ENCODE measurements around the gene FGGY. TPM values are rescaled to one million over a fixed set of nuclear protein-coding genes. Genes with fewer than 3 reads are reported as not detected.
"Not testable (repeated sequence)": the region's sequence is repeated elsewhere in the genome, so short reads cannot be mapped to it uniquely, and the experiment has no call there.

FGGY gene
- total and polyA plus RNA-seq, 2 donors, result 16.6 to 36.9 TPM

DNA sequence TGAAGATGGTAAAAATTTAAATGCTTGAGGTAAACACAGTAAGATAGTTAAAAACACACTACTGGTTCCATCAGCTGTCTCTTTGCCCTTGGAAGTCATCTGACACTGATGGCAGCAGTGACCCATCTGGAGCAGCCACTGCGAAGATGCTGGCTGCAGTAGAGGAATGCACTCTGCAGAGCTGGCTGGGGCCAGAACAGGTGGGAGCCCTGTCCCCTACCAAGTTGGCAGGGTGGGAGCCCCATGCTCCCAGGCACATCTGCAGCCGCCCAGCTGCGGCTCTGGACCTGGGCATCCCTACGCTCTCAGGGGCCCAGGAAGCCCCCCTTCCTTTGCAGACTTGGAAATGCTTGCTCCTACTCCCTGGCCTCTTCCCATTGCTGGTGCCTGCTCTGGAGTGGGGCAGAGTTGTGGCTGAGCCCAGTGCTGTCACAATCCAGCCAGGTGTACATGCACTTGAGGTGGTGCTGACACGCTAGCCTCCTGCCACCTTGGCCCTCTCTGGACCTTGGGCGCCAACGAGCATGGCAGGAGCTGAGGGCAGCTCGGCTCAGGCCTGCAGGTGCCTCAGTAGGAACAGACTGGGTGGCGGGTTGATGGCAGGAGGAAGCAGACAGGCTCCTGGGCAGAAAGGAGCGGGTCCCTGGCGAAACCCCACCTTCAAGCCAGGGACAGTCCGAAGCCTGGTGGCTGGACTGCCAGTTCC is 227.0 kb downstream of the FGGY start:
- Histone ChIP-seq H3K4me1 (ENCODE audit: insufficient read depth) (no peaks in the 10 kb centered on the region), H3K36me3 (ENCODE audit: insufficient read depth) (no peaks in the 10 kb centered on the region), H3K4me3 (ENCODE audit: low read depth, low read length) (no peak overlapping the region), H3K27ac (ENCODE audit: low read depth) (no peak overlapping the region)
- WGBS, result 98% methylated on average over 12 of the region's 12 CpGs
- DNase-seq (ENCODE audit: extremely low spot score), result no peak

DNA sequence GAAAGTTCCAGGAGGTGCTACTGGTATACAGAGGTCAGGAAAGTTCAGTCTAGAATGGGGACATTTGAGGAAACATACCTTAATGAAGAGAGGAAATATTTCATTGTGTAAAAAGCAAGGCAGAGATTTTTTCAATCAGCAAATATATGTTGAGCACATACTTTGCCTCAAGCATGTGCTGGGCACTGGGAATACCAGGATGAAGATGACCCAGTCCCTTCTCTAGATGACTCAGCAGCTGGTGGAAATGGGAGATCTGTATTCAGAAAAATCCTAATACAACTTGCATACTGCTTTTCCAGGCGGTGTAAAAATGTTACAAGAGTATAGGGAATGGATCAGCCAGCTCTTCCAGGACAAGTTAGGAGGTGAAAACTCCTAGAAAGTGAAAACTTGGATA is 229.3 kb downstream of the FGGY start:
- 79% methylated on average over 1 of the region's 1 CpG for WGBS
- H3K4me1 ChIP-seq (ENCODE audit: insufficient read depth), result no peaks in the 10 kb centered on the region
- DNase-seq (ENCODE audit: extremely low spot score), result no peak
- peaks cover 3% of the 10 kb centered on the region for H3K36me3 ChIP-seq (ENCODE audit: insufficient read depth)
- H3K4me3 ChIP-seq (ENCODE audit: low read depth, low read length), result no peak overlapping the region
- H3K27ac ChIP-seq (ENCODE audit: low read depth), result no peak overlapping the region

DNA sequence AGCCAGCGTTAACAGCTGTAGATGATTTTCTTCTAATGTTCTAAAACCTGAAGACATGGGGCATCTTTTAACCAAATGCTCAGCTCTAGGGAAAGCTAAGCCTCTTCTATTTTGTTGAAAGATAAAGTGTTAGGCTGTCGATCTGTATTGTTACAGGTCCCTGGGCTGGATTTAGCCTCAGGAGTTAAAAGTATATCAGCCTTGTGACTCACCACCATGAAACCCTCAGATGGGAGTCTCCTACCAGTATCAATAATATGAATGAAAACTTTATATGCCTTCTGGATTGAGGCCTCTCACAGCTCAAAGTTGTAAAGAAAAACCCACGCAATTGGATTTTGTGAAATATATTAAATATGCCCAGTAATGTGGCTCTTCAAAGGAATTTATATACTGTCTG is 231.6 kb downstream of the FGGY start:
- 89% methylated on average over 3 of the region's 3 CpGs for WGBS
- Histone ChIP-seq H3K4me3 (ENCODE audit: low read depth, low read length) (no peak overlapping the region), H3K36me3 (ENCODE audit: insufficient read depth) (peaks cover 4% of the 10 kb centered on the region), H3K4me1 (ENCODE audit: insufficient read depth) (no peaks in the 10 kb centered on the region), H3K27ac (ENCODE audit: low read depth) (no peak overlapping the region)
- DNase-seq (ENCODE audit: extremely low spot score), result no peak

DNA sequence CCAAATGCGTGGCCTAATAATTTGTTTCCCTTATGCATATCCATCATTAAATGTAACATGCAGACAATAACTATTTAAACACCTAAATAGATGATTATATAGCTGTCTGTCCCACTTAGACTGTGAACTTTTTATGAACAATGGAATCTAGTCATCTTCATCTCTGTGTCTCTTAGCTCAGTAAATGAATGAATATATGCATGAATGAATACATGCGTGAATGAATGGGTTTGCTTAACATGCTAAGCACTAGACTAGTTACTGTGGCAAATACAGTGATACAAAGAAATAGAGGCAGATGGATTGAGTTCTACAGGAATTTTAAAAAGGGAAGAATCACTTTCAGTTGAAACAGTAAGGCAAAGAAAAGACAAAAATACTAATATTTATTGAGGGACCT is 232.0 kb downstream of the FGGY start:
- H3K36me3 ChIP-seq (ENCODE audit: insufficient read depth), result peaks cover 4% of the 10 kb centered on the region
- H3K4me3 ChIP-seq (ENCODE audit: low read depth, low read length), result no peak overlapping the region
- no peak overlapping the region for H3K27ac ChIP-seq (ENCODE audit: low read depth)
- 97% methylated on average over 2 of the region's 2 CpGs for WGBS
- no peaks in the 10 kb centered on the region for H3K4me1 ChIP-seq (ENCODE audit: insufficient read depth)
- no peak for DNase-seq (ENCODE audit: extremely low spot score)

DNA sequence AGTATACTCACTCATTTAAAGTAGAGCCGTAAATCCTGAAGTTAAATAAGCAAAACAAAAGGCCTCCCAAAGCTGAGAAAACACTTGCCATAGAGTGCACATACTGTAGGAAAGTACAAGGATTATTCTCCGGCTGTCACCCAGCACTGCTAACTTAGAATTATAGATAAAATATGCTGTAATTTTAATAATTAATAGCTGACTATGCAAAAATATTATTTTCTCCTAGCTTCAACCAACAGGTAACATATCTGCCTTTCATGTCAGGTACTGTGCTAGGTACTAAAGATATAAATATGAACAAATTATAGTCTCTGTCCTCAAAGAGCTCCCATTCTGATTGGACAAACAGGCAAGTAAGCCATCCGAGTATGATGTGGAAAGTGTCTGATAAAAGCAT is 233.2 kb downstream of the FGGY start:
- Histone ChIP-seq H3K4me3 (ENCODE audit: low read depth, low read length) (no peak overlapping the region), H3K27ac (ENCODE audit: low read depth) (no peak overlapping the region), H3K36me3 (ENCODE audit: insufficient read depth) (peaks cover 4% of the 10 kb centered on the region), H3K4me1 (ENCODE audit: insufficient read depth) (no peaks in the 10 kb centered on the region)
- DNase-seq (ENCODE audit: extremely low spot score), result no peak
- 95% methylated on average over 3 of the region's 3 CpGs for WGBS

DNA sequence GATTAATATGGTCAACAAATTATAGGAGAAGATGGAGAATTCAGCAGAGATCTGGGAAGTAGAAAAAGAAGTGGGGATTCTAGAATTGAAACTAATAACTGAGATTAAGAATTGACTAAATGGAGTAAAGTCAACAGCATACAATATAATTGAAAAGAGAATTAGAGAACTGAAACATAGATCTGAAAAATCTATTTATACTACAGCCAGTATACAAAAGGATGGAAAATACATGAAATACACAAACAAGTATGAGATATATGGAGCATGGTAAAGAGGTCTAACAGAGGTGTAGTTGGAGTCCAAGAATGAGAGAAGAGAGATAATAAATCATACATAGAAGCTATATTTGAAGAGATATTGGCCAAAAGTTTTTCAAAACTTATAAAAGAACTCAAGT is 235.2 kb downstream of the FGGY start:
- H3K36me3 ChIP-seq (ENCODE audit: insufficient read depth), result peaks cover 4% of the 10 kb centered on the region
- no peaks in the 10 kb centered on the region for H3K4me1 ChIP-seq (ENCODE audit: insufficient read depth)
- H3K27ac ChIP-seq (ENCODE audit: low read depth), result no peak overlapping the region
- no peak overlapping the region for H3K4me3 ChIP-seq (ENCODE audit: low read depth, low read length)
- DNase-seq (ENCODE audit: extremely low spot score), result no peak

DNA sequence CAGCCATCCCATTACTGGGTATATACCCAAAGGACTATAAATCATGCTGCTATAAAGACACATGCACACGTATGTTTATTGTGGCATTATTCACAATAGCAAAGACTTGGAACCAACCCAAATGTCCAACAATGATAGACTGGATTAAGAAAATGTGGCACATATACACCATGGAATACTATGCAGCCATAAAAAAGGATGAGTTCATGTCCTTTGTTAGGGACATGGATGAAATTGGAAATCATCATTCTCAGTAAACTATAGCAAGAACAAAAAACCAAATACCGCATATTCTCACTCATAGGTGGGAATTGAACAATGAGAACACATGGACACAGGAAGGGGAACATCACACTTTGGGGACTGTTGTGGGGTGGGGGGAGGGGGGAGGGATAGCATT is 241.6 kb downstream of the FGGY start:
- H3K27ac ChIP-seq (ENCODE audit: low read depth); H3K4me1 ChIP-seq (ENCODE audit: insufficient read depth); H3K4me3 ChIP-seq (ENCODE audit: low read depth, low read length); DNase-seq (ENCODE audit: extremely low spot score); H3K36me3 ChIP-seq (ENCODE audit: insufficient read depth): not testable (repeated sequence)
- WGBS, result 95% methylated on average over 1 of the region's 2 CpGs

DNA sequence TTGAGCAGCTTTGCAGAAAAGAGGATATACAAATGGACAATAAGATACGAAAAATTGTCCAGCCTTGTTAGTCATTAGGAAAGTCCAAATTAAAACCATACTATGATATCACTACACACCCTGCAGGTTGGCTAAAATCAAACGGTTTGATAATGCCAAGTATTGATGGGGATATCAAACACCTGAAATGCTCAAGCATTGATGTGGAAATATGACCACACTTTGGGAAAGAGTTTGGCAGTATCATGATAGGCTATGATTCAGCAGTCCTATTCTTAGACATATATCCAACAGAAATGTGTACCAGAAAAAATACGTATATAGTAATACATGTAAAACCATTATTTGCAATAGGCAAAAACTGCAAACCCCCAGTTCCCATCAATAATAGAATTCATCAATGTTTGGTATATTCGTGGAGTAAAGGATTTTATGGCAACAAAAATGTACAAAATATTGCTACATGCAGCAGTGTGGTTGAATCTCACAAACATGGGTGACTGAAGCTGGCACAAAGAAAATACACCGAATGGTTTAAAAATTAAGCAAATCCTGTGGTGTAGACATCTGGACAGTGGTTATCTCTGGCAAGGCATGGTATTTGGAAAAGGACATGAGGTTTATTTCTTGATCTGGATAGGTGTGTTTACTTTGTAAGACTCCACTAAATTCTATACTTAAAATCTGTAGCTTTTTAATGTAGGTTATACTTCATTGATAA is 243.2 kb downstream of the FGGY start:
- Histone ChIP-seq H3K27ac (ENCODE audit: low read depth) (no peak overlapping the region), H3K36me3 (ENCODE audit: insufficient read depth) (no peaks in the 10 kb centered on the region), H3K4me1 (ENCODE audit: insufficient read depth) (no peaks in the 10 kb centered on the region), H3K4me3 (ENCODE audit: low read depth, low read length) (no peak overlapping the region)
- no peak for DNase-seq (ENCODE audit: extremely low spot score)
- 88% methylated on average over 5 of the region's 5 CpGs for WGBS

DNA sequence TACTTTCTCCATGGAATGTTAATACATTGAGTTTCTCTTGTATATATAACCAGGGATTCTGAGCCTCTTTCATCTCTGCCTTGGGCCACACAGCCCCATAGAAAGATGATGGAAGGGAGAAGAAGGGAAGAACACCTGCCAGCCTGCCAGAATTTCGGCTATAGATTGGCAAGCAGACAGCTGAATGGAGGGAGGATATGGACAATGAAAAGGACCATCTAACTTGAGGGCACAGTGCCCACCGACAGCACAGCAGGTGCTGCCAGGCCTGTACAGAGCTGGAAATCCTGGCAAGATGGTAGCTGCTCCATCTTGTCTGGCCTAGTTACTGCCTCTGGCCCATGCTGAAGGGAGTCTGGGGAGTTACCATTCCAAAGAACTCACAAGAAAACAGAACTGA is 244.3 kb downstream of the FGGY start:
- H3K36me3 ChIP-seq (ENCODE audit: insufficient read depth), result no peaks in the 10 kb centered on the region
- H3K4me3 ChIP-seq (ENCODE audit: low read depth, low read length), result no peak overlapping the region
- no peak overlapping the region for H3K27ac ChIP-seq (ENCODE audit: low read depth)
- H3K4me1 ChIP-seq (ENCODE audit: insufficient read depth), result no peaks in the 10 kb centered on the region
- DNase-seq (ENCODE audit: extremely low spot score), result no peak
- 94% methylated on average over 2 of the region's 2 CpGs for WGBS

DNA sequence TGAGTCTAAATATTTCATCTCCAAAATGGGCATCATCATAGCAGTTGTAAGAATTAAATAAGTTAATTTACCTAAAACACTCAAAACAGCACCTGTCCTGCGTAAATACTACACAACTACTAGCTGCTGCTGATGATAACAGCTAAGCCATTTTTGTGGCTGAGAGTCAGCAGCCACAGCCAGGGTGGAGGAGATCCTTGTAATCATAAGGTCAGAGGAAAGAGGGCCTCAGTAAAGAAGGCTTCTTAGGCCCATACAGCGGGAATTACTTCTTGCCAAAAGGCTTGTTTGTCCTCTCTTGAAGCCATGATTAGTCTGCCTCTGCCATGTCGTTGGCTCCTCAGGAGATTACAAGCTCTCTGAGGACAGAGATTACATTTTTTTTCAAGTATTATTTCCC is 245.0 kb downstream of the FGGY start:
- DNase-seq (ENCODE audit: extremely low spot score), result no peak
- Histone ChIP-seq H3K36me3 (ENCODE audit: insufficient read depth) (no peaks in the 10 kb centered on the region), H3K4me1 (ENCODE audit: insufficient read depth) (no peaks in the 10 kb centered on the region), H3K4me3 (ENCODE audit: low read depth, low read length) (no peak overlapping the region), H3K27ac (ENCODE audit: low read depth) (no peak overlapping the region)
- 86% methylated on average over 3 of the region's 3 CpGs for WGBS

DNA sequence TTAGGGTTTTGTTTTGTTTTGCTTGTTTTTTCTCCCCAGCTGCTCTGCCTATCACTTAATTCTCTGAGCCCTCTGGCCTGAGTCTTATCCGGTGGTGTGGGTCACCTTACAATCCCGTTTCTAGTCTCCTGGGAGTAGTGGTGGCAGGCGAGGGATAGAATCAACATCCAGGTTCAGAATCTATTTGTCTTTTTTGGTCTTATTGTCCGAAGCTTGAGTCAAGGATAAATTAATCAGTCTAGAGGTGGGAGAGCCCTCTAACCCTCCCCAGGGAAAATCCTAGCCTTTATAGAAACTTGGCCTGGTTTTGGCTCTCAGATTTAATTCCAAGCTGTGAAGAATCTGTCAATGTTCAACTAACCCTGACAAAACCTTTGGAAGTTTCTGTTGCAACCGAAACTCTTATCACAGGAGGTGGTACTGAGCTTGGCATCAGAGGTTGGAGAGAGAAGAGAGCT is 246.3 kb downstream of the FGGY start:
- no peak overlapping the region for H3K4me3 ChIP-seq (ENCODE audit: low read depth, low read length)
- H3K36me3 ChIP-seq (ENCODE audit: insufficient read depth), result no peaks in the 10 kb centered on the region
- DNase-seq (ENCODE audit: extremely low spot score), result no peak
- H3K4me1 ChIP-seq (ENCODE audit: insufficient read depth), result no peaks in the 10 kb centered on the region
- H3K27ac ChIP-seq (ENCODE audit: low read depth), result no peak overlapping the region
- 82% methylated on average over 5 of the region's 5 CpGs for WGBS

DNA sequence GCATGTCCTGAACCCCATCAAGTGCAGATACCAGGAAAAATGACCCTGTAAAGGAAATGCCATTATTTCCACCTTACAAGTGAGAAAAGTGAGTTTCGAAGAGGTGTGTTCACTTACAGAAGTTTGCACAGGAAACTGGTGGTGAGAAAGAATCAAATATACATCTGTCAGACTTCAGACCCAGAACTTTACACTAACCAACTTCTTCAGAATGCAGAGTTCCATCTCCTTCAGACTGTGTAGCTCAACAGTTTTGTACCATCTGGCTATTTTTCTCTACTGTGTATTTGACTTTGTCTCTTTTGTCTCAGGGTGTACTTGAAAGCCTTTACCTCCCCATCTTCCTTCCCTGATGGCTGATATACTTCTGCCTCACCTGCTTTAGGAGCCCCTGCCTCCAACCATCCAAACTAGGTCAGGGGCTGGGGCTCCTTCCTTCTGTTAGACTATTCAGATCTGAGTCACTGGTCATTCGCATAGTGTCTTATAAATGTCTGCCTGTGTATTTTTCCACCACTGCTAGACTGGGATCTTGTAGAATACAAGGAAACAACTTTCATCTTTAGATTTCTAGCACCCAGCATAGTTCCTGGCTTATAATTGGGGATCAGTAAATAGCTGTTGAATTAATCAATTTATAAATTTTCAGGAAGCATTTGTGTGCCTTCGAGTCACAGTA is 247.9 kb downstream of the FGGY start:
- H3K4me3 ChIP-seq (ENCODE audit: low read depth, low read length), result no peak overlapping the region
- H3K27ac ChIP-seq (ENCODE audit: low read depth), result no peak overlapping the region
- DNase-seq (ENCODE audit: extremely low spot score), result no peak
- no peaks in the 10 kb centered on the region for H3K4me1 ChIP-seq (ENCODE audit: insufficient read depth)
- WGBS, result 93% methylated on average over 3 of the region's 3 CpGs
- H3K36me3 ChIP-seq (ENCODE audit: insufficient read depth), result no peaks in the 10 kb centered on the region

DNA sequence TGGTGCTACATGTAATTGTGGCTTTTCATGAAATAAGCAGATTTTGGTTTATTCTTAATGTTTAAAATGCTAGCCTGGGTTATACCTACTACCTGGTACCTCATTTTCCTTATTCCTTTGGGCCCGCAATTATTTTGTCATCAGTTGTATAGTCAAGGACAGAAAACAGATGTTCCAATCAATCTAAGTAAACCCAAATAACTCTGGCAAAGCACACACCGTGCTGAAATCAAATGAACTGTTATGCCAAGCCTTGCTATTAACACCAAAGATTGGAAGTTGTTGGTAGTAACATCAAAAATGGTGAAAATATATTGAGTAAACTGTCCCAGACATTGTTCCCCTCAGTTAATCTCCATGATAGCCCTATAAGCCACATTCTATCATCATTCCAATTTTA is 248.9 kb downstream of the FGGY start:
- WGBS, result 80% methylated on average over 2 of the region's 2 CpGs
- H3K36me3 ChIP-seq (ENCODE audit: insufficient read depth), result no peaks in the 10 kb centered on the region
- no peak overlapping the region for H3K27ac ChIP-seq (ENCODE audit: low read depth)
- H3K4me1 ChIP-seq (ENCODE audit: insufficient read depth), result no peaks in the 10 kb centered on the region
- H3K4me3 ChIP-seq (ENCODE audit: low read depth, low read length), result no peak overlapping the region
- DNase-seq (ENCODE audit: extremely low spot score), result no peak
